GM19463 (cell line): ENCODE data around the gene RARB.

Experiments
- ATAC-seq: cut with Tn5 transposase; IDR thresholded peaks from one replicate; pipeline ENCODE4 v1.9.1; 2021; ENCODE audit warnings: mild to moderate bottlenecking, moderate library complexity; ENCODE audit not compliant: unreplicated experiment

RARB gene

DNA sequence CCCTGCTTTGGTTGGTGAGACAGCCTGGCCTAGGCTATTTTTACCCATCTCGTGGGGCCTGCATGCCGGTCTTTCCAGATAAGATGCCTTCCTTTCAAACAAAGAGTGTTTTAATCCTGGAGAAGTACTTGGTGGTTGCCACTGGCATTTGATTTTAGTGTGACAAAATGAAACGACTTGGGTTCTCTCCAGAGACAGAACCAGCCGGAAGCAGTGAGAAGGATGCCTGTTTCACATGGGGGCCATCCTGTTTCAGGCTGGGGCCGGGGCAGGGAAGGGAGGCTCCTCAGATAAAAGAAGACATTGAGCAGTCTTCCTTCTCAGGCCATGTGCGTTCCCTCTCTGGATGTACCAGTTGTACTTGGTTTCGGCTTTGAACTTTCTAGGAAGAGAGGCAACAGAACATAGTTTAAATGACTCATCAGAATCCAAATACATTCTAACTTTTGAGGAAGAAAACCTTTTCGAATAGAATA lies 161.8 kb downstream of the RARB start:
- no peak for ATAC-seq

DNA sequence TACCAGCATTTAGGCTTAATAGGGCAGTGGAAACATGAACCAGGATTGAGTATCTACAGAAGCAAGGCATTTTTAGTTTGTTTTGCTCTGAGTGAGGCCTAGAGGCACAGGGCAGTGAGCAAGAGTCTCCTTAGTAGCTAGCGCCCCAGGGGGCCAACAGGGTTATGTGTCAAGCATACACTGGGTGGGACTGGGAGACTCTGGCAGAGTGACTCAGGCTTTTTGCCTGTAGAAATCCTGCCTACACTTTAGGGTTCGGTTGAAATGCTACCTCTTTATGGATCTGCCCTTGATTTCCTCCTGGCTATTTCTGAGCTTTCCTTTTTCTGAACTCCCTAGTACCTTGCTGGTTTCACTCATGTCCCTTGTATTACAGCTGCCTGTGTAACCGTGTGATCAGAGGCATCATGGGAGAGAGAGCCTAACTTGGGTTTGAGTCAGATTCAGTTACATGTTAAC lies 164.5 kb downstream of the RARB start:
- ATAC-seq, result peak; percentile 51

DNA sequence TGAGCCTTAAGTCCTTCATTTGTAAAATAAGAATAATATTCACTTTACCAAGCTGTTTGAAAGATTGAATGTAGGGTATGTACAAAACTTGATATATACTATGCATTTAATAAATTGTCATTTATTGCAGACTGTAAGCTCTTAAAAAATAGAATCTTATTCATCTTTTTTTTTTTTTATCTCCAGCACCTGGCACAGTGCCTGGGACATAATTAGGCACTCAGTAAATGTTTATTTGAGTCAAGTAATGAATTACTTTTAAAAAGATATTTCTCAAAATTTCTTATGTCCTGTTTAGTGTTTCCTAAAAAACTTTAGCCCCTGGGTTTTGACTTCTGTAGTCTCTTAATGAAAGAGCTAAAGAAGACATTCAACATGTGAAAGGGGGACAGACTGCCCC lies 164.9 kb downstream of the RARB start:
- no peak for ATAC-seq

DNA sequence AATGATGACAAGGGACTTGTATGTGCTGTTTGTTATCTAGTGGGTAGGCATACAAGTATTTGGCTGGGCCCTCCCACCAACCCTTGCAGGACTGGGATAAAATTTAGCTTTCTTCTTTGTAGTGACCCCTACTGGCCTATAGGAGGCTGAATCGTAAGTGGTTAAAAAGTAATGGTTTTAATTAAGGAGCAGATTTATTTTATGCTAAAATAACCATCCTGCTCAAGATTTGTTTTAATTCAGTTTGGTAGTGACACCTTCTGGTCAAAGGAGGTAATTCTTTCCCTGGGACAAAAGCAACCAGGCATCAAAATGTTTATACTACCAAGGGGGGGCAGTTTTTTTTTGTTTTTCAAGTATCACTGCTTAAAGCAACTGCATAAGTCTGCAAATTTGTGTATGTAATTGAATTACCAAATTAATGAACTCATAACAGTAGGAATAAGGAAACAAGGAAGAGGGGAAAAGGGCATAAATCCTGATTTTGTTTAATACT lies 166.0 kb downstream of the RARB start:
- ATAC-seq, result no peak

DNA sequence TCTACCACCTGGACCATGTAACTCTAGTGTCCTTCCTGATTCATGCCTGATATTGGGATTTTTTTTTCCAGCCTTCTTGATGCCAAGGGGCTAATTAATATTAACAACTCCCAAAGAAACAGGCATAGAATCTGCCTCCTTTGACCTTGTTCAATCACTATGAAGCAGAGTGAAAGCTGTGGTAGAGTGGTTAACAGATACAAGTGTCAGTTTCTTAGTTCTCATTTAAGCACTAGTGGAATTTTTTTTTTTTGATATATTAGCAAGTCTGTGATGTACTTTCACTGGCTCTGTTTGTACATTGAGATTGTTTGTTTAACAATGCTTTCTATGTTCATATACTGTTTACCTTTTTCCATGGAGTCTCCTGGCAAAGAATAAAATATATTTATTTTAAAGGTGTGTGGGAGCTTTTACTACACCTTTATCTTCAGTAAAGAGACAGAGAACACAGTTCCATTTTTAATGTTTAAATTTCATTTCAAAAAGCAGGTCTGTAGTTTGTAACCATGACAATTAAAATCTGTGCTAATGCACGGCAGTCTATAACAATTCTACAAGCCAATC lies 169.6 kb downstream of the RARB start:
- no peak for ATAC-seq

DNA sequence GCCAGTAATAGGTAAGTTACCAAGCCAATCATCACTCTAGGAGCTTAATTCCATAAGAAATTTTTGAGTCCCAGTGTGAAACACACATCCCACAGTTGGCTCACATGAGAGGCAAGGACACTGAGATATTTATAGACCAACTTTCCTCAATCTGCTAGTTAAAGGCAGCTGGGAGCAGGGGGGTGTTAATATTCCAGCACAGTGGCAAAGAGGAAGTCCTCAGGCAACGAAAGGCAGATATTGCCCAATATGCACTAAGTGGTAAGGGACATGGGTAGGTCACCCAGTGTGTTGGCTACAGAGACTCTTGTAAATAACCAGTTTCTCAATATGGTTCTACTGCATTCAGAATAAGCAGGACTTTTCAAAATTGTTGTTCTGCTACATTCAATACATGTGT lies 175.6 kb downstream of the RARB start:
- no peak for ATAC-seq

DNA sequence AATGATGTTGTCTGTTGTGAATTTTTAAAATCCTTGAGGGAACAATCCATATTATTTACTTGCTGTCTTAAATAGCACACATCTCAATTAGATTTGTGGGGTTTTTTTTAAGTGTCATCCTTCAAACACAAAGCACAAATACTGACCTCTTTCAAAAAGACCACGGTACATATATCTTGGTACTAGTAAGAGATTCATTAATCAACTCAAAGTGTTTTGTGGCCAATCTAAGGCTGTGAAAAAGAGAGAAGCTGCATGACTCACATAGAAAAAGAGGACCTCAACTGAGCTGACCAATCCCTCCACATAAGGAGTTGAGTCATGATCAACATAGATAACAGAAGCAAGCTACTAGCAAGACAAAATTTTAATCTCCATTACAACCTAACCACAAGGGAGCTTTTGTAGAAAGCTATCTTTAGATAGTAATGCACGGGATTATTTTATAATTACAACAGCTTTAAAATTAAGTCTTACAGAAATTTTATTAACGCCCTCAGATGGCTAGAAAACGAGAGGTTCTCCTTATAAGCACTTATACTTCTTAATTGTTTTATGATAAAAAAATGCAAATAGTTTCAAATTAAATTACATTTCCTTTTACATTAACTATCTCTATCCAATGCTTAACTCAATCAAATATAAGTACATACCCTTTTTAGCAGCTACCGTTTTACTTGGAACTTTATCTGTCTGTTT lies 176.2 kb downstream of the RARB start:
- ATAC-seq, result peak; percentile 48

DNA sequence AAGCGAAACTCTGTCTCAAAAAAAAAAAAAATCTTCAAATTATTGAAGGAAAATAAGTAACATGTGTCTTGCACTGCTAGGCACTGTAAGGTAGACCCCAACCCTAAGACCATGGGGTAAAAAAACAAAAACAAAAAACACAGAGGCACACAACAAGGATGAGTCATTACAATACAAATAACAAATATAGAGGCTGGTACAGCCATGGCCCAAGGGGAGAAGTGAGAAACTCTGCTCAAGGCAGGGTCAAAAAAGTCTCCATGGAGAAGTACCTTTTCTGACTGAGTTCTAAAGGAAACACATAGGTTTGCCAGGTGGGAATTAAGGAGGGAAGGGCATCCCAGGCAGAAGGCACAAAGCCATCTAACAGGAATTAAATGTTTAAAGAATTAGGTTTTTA lies 182.1 kb downstream of the RARB start:
- peak; percentile 44 for ATAC-seq

DNA sequence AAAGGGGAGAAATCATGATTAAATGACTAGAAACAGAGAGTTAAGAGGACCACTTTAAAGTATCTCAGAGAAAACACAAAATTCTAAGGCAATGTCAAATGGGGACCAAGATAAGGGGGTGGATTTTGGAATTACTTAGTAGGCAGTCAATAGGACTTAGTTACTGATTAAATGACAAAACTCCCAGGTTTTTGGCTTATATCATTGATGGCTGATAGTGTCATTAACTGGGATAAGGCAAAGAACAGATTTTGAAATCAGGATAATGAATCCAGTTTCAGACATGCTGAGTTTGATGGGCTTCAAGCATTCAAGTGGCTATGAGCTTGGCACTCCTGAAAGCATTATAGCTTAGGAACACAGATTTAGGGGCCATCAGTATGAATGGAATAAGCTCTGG lies 182.7 kb downstream of the RARB start:
- ATAC-seq, result no peak

DNA sequence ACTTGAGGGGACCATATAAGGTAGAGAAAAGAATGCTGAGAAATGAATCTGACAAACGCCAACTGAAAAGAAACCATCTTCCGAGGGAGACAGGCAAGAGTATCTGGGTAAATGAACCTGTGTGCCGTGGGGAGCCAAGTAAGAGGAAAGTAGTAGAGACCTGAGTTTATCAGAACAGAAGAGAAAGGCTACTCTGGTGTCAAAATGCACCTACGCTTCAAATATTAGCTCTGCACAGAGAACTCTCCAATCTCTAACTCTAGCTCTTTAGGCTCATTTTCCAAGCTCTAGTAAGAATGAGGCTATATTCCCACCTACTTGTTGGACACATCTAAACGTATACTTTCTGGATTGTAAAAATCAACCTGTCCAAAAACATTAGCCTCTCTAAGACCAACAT lies 183.1 kb downstream of the RARB start:
- ATAC-seq, result no peak

DNA sequence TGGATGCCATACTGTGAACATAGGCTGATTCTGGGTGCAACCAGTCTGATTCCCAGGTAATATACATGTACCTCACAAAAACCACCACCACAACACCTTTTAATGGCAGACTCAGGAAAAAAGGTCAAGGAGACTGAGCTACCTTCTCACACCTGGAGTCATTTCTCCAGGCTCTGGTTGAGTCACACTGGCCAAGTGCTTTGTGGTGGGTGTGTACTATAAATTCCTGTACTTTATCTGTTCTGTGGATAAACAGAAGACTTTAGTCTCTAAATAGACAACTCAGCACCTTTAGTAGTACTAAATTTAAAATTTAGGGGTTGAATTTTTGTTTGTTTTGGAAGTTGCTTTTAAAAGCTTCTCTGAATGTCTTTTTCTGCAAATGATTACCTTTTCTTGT lies 190.0 kb downstream of the RARB start:
- ATAC-seq, result no peak

DNA sequence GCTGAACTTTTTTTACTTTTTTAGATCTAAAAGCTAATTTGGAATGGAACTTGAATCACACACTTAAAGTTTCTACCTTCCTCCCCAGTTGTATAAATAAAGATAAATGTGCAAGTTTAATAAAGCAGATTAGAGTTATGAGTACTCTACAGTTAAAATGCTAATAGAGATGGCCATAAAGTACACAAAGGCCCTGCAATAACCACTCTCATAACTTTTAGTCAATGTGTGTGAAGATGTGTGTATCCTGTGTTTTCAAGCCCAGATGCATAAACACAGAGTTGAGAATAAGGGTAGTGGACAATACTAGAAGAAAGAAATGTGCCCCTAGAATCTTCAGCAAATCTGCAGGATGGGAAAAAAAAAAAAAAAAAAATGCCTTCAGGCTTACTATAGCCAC lies 191.3 kb downstream of the RARB start:
- ATAC-seq, result no peak

DNA sequence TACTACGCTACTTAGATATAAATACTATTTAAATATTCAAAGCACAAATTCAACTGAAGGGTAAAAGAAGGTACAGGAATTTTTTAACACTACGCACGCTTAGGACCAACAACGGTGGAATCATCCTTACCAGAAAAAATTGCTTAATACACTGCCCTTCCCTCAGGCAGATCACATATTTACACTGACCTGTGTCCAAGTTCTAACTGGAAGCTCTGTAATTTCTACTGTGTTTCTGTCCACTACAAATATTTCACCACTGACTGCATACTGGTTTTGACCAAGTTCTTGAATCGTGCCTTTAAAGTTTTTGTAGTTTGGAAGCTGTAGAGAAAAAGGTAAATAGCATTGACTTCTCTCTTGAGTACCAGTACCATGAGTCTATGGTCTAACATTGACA lies 192.4 kb downstream of the RARB start:
- ATAC-seq, result no peak

DNA sequence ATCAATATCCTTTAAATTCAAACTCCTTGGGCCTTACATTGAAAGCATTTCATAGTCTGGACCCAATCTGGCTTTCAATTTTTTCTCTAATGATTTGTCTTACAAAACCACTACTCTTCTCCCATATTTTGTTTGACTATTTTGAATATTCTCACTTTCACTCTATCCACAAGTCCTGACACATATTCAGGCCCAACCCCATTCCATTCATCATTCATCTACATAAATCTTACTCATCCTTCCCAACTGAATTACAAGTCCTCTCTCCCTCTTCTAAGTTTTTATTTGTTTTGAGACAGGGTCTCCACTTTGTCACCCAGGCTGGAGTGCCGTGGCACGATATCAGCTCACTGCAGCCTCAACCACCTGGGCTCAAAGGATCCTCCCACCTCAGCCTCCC lies 193.0 kb downstream of the RARB start:
- ATAC-seq, result no peak

DNA sequence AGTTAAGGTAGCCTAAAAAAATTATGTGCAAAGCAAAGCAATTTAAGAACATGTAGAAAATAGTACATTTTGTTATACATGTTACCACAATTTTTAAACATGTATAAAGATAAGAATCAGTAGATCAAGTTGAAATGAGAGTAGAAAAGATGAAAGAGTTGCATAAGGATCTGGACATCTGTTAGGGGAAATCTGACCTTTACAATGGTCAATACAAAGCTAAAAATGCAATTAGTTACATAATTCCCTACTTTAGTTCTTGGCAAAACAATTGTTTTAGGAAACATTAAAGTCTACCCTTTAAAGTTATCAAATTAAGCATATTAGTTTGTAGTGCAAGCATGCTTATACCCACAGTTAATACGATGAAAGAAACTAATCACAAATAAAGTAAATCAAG lies 203.9 kb downstream of the RARB start:
- ATAC-seq, result no peak

DNA sequence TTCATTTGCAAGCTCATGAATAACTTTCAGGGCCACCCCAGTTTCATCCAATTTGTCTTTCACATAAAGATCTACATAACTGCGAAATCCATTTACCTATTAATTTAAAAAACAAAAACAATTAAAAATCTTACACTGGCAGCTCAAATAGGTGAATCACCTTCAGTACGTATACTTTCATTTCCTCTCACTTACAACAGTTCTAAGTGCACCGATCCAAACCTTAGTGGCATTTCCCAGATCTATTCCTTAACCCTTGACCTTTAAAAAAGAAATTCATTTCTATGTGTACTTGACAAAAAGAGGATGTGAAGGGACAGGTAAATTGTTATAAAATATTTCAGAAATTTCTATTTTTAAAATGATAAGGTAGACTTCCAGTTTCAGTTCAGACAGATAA lies 205.9 kb downstream of the RARB start:
- no peak for ATAC-seq

DNA sequence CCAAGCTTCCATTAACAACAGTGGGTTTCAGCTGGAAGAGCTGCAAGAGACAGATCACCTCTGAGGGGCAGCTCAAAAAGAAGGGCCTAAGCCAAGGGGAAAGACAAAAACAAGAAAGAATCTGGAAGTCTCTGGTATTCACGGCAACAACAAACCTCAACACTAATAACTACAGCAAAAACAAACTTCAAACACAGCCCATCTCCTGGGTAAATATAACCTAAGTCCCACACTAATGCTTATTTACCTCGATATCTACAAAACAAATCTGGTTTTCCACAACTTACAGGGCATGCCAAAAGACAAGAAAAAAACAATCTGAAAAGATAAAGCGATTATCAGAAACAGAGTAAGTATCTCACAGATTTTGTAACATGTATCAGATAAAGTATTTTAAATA lies 207.0 kb downstream of the RARB start:
- ATAC-seq, result no peak
